Measurements from ENCODE around the gene PMPCA. TPM values are rescaled to one million over a fixed set of nuclear protein-coding genes. Genes with fewer than 3 reads are reported as not detected.

Gene PMPCA
- total RNA-seq, 1 experiment from 2014 or later = 116 TPM

DNA sequence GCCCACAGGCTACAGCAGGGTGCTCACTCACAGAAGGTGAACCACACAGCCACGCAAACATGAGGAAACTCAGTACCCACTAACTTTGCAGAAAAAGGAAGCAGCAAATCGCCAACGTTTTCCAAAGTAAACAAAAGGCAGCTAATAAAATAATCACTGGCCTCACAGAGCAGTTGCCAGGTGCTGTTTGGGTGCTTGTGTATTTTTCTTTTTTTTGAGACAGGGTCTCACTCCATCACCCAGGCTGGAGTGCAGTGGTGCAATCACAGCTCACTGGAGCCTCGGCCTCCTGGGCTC is 14.3 kb upstream of the PMPCA start:
- H3K36me3 ChIP-seq (ENCODE audit: control insufficient read depth in 1 of 2, insufficient read depth in 2 of 2, low read length in 2 of 2) = peaks cover 42 to 61% of the 10 kb centered on the region in 2 experiments
- CTCF ChIA-PET = no interaction called here
- no peak for ATAC-seq

DNA sequence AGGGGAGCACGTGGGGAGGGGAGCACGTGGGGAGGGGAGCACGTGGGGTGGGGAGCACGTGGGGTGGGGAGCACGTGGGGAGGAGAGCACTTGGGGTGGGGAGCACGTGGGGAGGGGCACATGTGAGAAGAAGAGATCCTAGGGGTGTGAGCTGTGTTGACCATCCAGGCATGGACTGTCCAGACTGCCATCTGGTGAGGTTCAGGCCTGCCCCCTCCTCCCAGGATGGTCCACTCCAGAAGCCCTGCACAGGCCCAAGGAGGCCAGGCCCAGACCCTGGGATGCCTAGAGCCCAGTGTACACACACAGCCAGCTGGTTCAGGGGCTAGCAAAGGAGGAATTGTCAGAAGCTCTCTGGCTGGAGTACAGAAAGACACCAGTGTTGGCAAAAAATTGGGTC is 12.8 kb upstream of the PMPCA start:
- RAD21 ChIA-PET (ENCODE audit: low non-redundant PET in 1 of 2, low total read pairs in 2 of 2, uncharacterized antibody in 2 of 2, unreplicated experiment in 2 of 2) = no interaction called here
- H3K27ac ChIP-seq (ENCODE audit: low read depth, low read length) = no peak overlapping the region
- H3K79me2 ChIP-seq (ENCODE audit: insufficient read depth, low read length) = peaks cover 58% of the 10 kb centered on the region
- H4K20me1 ChIP-seq (ENCODE audit: insufficient read depth) = no peaks in the 10 kb centered on the region
- BruUV-seq (replicated peaks) = no TSS peak
- no peak for ATAC-seq
- H3K4me2 ChIP-seq (ENCODE audit: low read length) = no peak overlapping the region
- intact Hi-C loops (cut with micrococcal nuclease) = no loop called here
- DNase-seq (ENCODE audit: low read depth, low spot score) = no peak
- no peaks in the 10 kb centered on the region for H3K9me3 ChIP-seq (ENCODE audit: control insufficient read depth in 1 of 2, insufficient read depth in 1 of 2, low read depth in 1 of 2, low read length in 2 of 2)
- no peaks in the 10 kb centered on the region for H3K27me3 ChIP-seq (ENCODE audit: insufficient read depth, low read length)
- no peak overlapping the region for H3K4me3 ChIP-seq (replicated peaks in 1 of 2; ENCODE audit: low read depth in 1 of 2, low read length in 2 of 2)
- no peak overlapping the region for H3K9ac ChIP-seq (ENCODE audit: low read length)
- H3K4me1 ChIP-seq (ENCODE audit: control insufficient read depth in 1 of 2, insufficient read depth in 2 of 2, low read length in 2 of 2) = peaks cover 7 to 16% of the 10 kb centered on the region in 2 experiments
- no peak for TF ChIP-seq EZH2 (IDR thresholded peaks at IDR 0.05)
- TF ChIP-seq FOSL1 (IDR thresholded peaks at IDR 0.05; ENCODE audit: low read depth) = no peak
- H3K36me3 ChIP-seq (ENCODE audit: control insufficient read depth in 1 of 2, insufficient read depth in 2 of 2, low read length in 2 of 2) = peaks cover 39 to 53% of the 10 kb centered on the region in 2 experiments
- CTCF ChIA-PET = no interaction called here
- no peaks in the 10 kb centered on the region for H3K9me2 ChIP-seq (ENCODE audit: insufficient read depth)
- no peak overlapping the region for H2AFZ ChIP-seq (ENCODE audit: low read depth, low read length, poor library complexity, severe bottlenecking)
- POLR2A ChIA-PET = no interaction called here

More for the DNA sequence above, 14.3 kb upstream of the PMPCA start:
- Histone ChIP-seq H3K79me2 (ENCODE audit: insufficient read depth, low read length) (peaks cover 60% of the 10 kb centered on the region), H3K4me1 (ENCODE audit: control insufficient read depth in 1 of 2, insufficient read depth in 2 of 2, low read length in 2 of 2) (peaks cover 7 to 16% of the 10 kb centered on the region in 2 experiments), H2AFZ (ENCODE audit: low read depth, low read length, poor library complexity, severe bottlenecking) (no peak overlapping the region), H3K27me3 (ENCODE audit: insufficient read depth, low read length) (no peaks in the 10 kb centered on the region), H3K9me2 (ENCODE audit: insufficient read depth) (no peaks in the 10 kb centered on the region), H3K9me3 (ENCODE audit: control insufficient read depth in 1 of 2, insufficient read depth in 1 of 2, low read depth in 1 of 2, low read length in 2 of 2) (no peaks in the 10 kb centered on the region), H4K20me1 (ENCODE audit: insufficient read depth) (no peaks in the 10 kb centered on the region), H3K4me3 (replicated peaks in 1 of 2; ENCODE audit: low read depth in 1 of 2, low read length in 2 of 2) (no peak overlapping the region), H3K4me2 (ENCODE audit: low read length) (no peak overlapping the region), H3K9ac (ENCODE audit: low read length) (no peak overlapping the region), H3K27ac (ENCODE audit: low read depth, low read length) (no peak overlapping the region)
- ChIA-PET RAD21 (ENCODE audit: low non-redundant PET in 1 of 2, low total read pairs in 2 of 2, uncharacterized antibody in 2 of 2, unreplicated experiment in 2 of 2) (no interaction called here), POLR2A (no interaction called here)
- DNase-seq (ENCODE audit: low read depth, low spot score) = no peak
- no TSS peak for BruUV-seq (replicated peaks)
- intact Hi-C loops (cut with micrococcal nuclease) = no loop called here
- no peak for TF ChIP-seq SRF (IDR thresholded peaks at IDR 0.05; ENCODE audit: low read depth)
- TF ChIP-seq RAD21 (IDR thresholded peaks at IDR 0.05; ENCODE audit: low read depth) = no peak
- no peak for TF ChIP-seq EGR1 (IDR thresholded peaks at IDR 0.05; ENCODE audit: low read depth)
- TF ChIP-seq ZNF274 (IDR thresholded peaks at IDR 0.05; ENCODE audit: low read depth, low read length) = no peak
- no peak for TF ChIP-seq EZH2phosphoT487 (IDR thresholded peaks at IDR 0.05; ENCODE audit: borderline replicate concordance)
- TF ChIP-seq EZH2 (IDR thresholded peaks at IDR 0.05) = no peak
- TF ChIP-seq, protein P1, sequence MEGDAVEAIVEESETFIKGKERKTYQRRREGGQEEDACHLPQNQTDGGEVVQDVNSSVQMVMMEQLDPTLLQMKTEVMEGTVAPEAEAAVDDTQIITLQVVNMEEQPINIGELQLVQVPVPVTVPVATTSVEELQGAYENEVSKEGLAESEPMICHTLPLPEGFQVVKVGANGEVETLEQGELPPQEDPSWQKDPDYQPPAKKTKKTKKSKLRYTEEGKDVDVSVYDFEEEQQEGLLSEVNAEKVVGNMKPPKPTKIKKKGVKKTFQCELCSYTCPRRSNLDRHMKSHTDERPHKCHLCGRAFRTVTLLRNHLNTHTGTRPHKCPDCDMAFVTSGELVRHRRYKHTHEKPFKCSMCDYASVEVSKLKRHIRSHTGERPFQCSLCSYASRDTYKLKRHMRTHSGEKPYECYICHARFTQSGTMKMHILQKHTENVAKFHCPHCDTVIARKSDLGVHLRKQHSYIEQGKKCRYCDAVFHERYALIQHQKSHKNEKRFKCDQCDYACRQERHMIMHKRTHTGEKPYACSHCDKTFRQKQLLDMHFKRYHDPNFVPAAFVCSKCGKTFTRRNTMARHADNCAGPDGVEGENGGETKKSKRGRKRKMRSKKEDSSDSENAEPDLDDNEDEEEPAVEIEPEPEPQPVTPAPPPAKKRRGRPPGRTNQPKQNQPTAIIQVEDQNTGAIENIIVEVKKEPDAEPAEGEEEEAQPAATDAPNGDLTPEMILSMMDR (IDR thresholded peaks at IDR 0.05 in 2 of 3, conservative IDR thresholded peaks at IDR 0.05 in 1 of 3; ENCODE audit: borderline replicate concordance in 1 of 3, insufficient read depth in 1 of 3, low read depth in 2 of 3, low read length in 2 of 3) = no peak
- TF ChIP-seq CBX3 (IDR thresholded peaks at IDR 0.05; ENCODE audit: low read depth) = no peak
- no peak for TF ChIP-seq JUND (IDR thresholded peaks at IDR 0.05)
- no peak for TF ChIP-seq ZFX (IDR thresholded peaks at IDR 0.05)
- no peak for TF ChIP-seq POLR2A (IDR thresholded peaks at IDR 0.05; ENCODE audit: borderline replicate concordance, extremely low read depth, insufficient read depth, insufficient read length)
- TF ChIP-seq SIN3A (IDR thresholded peaks at IDR 0.05; ENCODE audit: low read depth) = no peak
